Epithelial cell of proximal tubule (primary cell): Measurements from ENCODE around the gene CRP. TPM values are rescaled to one million over a fixed set of nuclear protein-coding genes. Genes with fewer than 3 reads are reported as not detected.

Experiments
- DNase-seq: peaks from one replicate; pipeline ENCODE4 v3.0.0-alpha.2; 2011; ENCODE audit warnings: low read depth
- H3K4me3 ChIP-seq: 2 replicates; pipeline ENCODE4 v1.5.1; 2011; ENCODE audit warnings: low read depth, mild to moderate bottlenecking, low read length
- CTCF ChIP-seq: conservative IDR thresholded peaks from 2 replicates; pipeline ENCODE4 v1.5.1; 2012; ENCODE audit warnings: low read depth, mild to moderate bottlenecking, low read length
- total RNA-seq: library from RNA; depleted of rRNA; stranded (reverse); fragments of >200 nt; gene quantifications from 2 replicates; pipeline ENCODE4 v1.2.3, GENCODE V29; 2015

Gene CRP
- total RNA-seq, 1 donor from 2014 or later, result not detected

- H3K4me3 ChIP-seq, result no peak overlapping the region
- DNase-seq, result no peak
- TF ChIP-seq CTCF, result no peak
These were observed 45.1 kb downstream of the CRP start for GRCh38 chr1:159669338-159669737.

- no peak overlapping the region for H3K4me3 ChIP-seq
- TF ChIP-seq CTCF, result no peak
- DNase-seq, result no peak
These were observed 45.6 kb downstream of the CRP start for GRCh38 chr1:159668739-159669138.

- no peak for TF ChIP-seq CTCF
- no peak for DNase-seq
- H3K4me3 ChIP-seq, result no peak overlapping the region
These were observed 50.1 kb downstream of the CRP start for GRCh38 chr1:159664247-159664646.

- DNase-seq, result no peak
- no peak for TF ChIP-seq CTCF
- H3K4me3 ChIP-seq, result no peak overlapping the region
These were observed 50.8 kb downstream of the CRP start for GRCh38 chr1:159663552-159663951.

Other genes starting within 250 kb of the CRP start
- not detected in 2 replicates for gene OR10J5, start 178.6 kb downstream of the CRP start, total RNA-seq
- gene APCS, start 126.8 kb downstream of the CRP start, total RNA-seq, result not detected in 2 replicates
- 54.5 and 83.5 TPM in 2 replicates for gene DUSP23, start 66.4 kb upstream of the CRP start, total RNA-seq
- gene FCRL6, start 87.8 kb upstream of the CRP start, total RNA-seq, result not detected in 2 replicates
- gene SLAMF8, start 112.3 kb upstream of the CRP start, total RNA-seq, result not detected in 2 replicates
- not detected in 2 replicates for gene VSIG8, start 148.1 kb upstream of the CRP start, total RNA-seq
- gene CFAP45, start 185.6 kb upstream of the CRP start, total RNA-seq, result 0.46 and 0.65 TPM in 2 replicates
- gene TAGLN2, start 210.9 kb upstream of the CRP start, total RNA-seq, result 584 and 1,256 TPM in 2 replicates
- gene IGSF9, start 231.0 kb upstream of the CRP start, total RNA-seq, result 1.4 and 2.0 TPM in 2 replicates
- not detected in 2 replicates for gene SLAMF9, start 239.6 kb upstream of the CRP start, total RNA-seq